Activated naive CD4-positive, alpha-beta T cell (primary cell): ENCODE data around the gene PHRF1.

ENCODE experiments used
- DNase-seq, 4 experiments: peaks; one replicate each; lab custom pipeline; 2025; lab: John Stamatoyannopoulos, UW

PHRF1 gene, protein sequence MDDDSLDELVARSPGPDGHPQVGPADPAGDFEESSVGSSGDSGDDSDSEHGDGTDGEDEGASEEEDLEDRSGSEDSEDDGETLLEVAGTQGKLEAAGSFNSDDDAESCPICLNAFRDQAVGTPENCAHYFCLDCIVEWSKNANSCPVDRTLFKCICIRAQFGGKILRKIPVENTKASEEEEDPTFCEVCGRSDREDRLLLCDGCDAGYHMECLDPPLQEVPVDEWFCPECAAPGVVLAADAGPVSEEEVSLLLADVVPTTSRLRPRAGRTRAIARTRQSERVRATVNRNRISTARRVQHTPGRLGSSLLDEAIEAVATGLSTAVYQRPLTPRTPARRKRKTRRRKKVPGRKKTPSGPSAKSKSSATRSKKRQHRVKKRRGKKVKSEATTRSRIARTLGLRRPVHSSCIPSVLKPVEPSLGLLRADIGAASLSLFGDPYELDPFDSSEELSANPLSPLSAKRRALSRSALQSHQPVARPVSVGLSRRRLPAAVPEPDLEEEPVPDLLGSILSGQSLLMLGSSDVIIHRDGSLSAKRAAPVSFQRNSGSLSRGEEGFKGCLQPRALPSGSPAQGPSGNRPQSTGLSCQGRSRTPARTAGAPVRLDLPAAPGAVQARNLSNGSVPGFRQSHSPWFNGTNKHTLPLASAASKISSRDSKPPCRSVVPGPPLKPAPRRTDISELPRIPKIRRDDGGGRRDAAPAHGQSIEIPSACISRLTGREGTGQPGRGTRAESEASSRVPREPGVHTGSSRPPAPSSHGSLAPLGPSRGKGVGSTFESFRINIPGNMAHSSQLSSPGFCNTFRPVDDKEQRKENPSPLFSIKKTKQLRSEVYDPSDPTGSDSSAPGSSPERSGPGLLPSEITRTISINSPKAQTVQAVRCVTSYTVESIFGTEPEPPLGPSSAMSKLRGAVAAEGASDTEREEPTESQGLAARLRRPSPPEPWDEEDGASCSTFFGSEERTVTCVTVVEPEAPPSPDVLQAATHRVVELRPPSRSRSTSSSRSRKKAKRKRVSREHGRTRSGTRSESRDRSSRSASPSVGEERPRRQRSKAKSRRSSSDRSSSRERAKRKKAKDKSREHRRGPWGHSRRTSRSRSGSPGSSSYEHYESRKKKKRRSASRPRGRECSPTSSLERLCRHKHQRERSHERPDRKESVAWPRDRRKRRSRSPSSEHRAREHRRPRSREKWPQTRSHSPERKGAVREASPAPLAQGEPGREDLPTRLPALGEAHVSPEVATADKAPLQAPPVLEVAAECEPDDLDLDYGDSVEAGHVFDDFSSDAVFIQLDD (N-terminal part only)

DNA sequence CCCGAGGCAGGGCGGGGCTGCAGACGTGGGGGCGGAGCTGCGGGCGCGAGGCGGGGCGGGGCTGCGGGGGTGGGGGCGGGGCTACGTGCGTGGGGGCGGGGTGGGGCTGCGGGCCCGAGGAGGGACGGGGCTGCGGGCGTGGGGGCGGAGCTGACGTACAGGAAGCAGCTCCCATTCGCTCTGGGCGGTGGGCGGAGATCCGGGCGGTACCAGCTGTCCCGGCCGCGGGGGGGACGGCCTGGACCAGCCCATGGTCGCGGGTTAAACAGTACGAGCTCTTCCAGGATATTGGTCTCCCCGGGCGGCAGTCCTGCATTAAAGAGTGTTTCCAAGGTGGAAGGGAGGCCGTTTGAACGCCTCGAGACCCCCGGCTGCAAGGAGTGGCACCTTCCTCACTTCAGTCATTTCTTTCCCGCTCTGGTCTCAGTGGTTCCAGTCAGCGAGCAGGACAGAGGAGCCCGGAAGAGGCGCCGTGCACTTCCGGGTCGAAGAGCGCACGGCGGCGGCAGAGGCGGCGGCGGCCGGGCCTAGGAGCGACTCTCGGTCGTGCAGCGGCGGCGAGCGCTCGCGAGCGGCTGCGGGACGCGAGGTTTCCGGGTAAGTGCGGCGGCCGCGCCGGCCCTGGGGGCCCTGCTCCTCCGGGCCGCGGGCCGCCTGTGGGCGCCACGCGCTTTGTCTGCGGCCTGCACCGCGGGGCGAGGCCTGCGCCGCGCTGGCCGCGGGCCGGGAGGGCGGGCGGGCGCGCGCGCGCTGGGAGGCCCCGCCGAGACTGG, at the start of gene PHRF1:
Gene PHRF1, plus strand, starts transcription at position 475 of the 773 bp plus-strand sequence. CDS start 5,043 bp downstream, outside the sequence.
- peak; percentile 81 to 95 (median 90) for DNase-seq

DNA sequence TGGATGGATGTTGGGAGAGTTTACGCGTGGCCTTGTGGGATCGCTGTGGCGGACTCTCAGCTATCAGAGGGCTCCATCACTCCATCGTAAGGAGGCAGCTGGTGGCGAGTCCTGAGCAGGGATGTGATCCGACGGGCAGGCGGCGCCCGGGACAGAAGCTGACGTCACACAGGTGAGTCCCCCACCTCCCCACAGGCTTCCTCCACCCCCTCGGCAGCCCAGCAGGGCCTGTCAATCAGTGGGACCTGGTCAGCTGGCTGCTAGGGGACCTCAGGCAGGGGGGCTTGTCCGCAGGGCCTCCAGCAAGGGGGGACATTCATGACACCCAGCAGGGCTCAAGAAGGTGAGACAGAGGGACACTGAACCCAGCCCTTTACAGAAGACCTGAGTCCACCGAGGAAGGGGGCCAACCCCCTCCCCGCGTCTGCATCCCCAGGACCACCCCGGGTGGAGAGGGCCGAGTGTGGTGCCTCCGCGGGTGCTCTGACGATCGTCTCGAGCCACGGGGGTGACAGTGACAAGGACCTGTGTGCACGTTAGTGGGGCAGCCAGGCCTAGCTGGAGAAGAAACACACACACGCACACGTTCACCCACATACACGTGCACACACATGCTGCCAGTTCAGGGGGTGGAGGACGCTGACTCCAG, 48.0 kb upstream of the PHRF1 start:
- no peak for DNase-seq

- DNase-seq: no peak
Measured at GRCh38 chr11:528815-529727, 47.2 kb upstream of the PHRF1 start.

DNA sequence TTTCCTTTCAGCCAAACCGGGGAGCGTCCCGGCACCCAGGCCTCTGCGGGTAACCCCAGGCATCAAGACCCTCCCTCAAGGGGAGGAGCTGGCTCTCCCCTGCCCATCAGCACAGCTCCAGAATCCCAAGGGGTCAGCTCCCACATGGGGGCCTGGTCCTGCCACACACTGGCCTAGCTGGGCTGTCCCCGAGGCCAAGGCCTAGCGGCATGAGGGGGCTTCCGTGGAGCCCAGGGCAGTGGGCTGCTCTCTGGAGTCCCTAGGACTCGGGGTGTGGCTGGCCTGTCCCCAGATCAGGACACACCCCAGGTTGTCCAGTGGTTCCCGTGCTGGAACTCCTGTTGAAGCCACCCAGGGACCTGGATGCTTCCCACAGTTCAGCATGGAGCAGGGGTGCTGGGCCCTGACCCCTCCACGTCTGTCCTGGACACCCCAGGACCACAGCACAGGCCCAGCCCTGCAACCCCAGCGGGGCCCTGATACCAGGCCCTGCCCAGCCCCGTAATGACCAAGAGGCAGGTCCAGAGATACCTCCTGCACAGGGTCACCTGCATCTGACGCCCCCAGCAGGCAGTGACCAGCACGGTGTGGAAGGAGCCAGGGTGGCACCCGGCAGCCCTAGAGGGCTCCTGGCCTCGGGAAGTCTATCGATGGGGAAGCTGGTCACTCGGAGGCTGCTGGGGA, 46.4 kb upstream of the PHRF1 start:
- DNase-seq: no peak

DNA sequence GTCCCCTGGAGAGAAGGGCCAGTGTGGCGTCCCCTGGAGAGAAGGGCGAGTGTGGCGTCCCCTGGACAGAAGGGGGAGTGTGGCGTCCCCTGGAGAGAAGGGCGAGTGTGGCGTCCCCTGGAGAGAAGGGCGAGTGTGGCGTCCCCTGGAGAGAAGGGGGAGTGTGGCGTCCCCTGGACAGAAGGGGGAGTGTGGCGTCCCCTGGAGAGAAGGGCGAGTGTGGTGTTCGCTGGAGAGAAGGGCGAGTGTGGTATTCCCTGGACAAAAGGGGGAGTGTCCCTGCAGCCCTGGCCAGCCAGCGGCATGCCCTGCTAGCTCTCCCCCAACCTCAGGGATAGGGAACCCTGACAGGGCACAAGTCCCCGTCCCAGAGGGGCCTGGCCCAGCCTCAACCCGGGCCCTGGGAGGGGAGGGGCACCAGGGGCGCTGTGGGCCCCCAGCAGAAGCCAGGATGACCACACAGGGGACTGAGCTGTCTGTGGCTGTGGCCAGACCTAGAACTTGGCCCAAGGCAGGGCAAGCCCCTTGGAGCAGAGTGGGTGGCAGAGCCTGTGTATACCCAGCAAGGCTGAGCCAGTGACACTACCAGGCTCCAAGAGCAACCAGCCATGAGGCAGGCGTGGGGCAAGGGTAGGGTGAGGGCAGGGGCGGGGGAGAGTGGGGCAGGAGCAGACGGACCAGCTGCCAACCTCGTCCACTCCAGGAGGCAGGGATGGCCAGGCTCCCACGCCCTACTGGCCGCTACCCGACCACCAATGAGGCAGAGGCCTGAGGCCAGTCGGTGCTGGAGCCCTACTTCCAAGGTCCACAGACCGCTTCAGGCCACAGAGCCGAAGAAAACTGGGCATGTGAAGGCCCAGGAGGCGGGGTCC, 45.1 kb upstream of the PHRF1 start:
- DNase-seq: no peak

DNA sequence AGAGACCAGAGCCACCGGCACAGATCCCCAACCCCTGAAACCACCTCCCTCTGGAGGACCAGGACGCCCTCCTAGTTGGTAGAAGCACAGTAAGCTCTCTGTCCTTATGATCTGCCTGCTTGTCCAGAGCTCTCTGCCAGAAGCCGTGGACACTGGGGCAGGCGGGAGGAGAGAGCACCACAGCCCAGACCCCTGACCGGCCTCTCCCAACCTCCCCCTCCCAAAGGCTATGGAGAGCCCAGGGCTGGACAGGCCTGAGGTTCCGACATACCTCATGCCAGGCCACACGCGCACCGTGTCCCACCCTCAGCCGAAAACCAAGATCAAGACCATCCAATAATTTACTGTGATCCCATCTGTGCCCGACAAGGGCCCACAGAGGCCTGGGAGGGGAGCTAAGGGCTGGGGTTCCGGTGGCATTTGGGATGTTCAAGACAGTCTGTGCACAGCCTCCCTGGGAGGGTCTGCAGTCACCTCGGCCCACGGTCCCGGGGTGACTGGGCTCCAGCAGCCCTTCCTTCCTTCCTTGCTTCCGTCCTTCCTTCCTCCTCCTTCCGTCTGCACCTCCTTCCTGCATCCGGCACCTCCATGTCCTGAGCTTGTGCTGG, 44.2 kb upstream of the PHRF1 start:
- no peak for DNase-seq

GRCh38 chr11:532527-532985, 43.7 kb upstream of the PHRF1 start:
- no peak for DNase-seq

- no peak for DNase-seq
Measured at GRCh38 chr11:532986-533585, 43.2 kb upstream of the PHRF1 start.

- DNase-seq: no peak
Measured at GRCh38 chr11:533586-534395, 42.5 kb upstream of the PHRF1 start.

DNA sequence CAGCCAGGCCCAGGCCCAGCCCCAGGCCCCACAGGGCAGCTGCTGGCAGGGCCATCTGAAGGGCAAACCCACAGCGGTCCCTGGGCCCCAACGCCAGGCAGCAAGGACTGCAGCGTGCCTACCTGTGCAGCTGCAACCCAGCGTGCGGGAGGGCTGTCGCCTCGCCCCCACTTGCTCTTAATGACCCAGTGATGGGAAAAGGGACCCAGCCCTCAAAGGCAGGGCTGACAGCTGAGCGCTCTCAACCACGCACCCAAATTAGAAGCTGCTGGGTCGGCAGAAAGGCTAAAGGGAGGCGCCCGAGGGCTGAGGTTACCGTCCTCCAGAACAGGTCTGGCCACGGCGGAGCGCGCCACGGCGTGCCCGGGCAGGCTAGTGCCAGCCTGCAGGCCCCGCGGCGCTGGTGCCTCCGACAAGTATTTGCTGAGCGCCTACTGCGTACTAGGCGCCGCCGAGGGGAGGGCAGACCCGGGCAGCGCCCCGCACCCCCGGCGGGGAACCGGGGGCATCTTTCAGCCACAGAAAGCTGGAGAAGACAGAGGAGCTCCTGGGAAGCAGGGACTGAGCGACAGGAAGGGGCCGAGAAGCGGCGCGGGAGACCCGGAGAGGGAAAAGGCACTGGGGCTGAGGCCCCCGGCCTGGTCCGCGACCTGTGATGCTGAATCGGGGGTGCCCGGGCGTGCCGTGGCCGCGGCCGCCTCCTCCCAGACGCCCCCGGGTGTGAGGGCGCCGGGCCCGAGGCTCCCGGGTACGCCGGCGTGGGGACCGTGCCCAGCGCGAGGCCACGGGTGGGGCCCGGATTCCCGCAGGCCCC, 41.7 kb upstream of the PHRF1 start:
- DNase-seq: no peak

DNA sequence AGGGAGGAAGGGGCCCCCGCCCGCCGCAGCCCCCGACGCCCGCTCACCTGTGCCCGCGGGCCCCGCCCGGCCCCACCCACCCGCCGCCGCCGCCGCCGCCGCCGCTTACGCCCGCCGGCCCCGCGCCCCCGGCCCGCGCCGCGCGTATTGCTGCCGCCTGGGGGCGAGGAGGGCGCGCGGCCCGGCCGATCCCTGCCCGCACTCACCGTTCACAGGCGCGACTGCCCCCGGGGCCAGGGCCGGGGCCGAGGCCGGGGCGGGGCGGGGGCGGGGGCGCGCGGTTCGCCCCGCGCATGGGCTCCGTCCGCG, 41.1 kb upstream of the PHRF1 start:
- no peak for DNase-seq

DNA sequence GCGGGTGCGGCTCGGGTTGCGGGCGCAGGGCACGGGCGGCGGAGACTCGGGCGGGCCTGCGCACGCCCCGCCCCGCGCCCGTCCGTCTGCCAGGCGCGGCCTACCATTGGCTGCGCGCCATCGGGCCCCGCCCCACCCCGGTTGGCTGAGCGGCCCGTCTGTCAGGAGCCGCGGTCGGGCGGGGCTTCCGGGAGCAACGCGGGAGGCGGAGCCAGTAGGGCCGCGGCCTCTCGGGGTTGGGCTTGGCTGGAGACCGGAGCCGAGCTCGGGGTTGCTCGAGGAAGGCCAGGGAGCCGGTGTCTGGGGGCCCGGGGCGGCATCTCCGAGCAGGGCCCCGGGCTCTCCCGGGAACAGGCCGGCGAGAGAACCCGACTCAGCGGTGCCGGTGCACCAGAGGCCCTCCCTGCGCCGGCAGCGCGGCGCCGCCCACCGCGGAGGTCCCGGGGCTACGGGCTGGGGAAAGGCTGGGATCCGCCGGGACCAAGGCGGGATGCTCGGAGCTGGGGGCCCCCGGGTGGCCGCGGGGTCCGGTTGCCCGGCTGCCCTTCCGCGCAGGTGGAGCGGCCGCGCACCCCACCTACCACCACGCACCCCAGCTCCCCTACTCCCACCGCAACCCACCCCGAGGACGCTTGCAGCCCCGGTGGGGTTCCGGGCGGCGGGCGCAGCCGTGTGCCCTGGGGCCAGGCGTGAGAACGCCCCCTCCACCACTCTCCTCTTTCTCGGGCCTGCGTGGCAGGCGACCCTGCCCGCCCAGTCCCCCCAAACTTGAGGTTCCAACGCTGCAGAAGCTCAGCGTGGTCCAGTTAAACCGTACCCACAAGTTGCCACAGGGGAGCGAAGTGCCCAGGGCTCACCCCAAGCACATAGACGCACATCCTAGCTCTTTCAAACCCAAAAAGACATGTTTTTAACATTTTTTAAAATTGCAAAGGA, 40.5 kb upstream of the PHRF1 start, which contains the start of gene HRAS:
Gene HRAS, minus strand, starts transcription at position 58 of the 936 bp plus-strand sequence.
- DNase-seq: peak; percentile 83 to 97 (median 90)

- DNase-seq: peak; percentile 59 to 78 (median 74)
Measured at GRCh38 chr11:536841-537621, 39.2 kb upstream of the PHRF1 start, which contains the start of gene LRRC56. LRRC56 (plus strand) TSS chr11:537527; CDS start chr11:540685, 3,158 bp downstream.
